Esophagus (tissue), 2 donors: ENCODE measurements around the gene KMT2B. TPM values are rescaled to one million over a fixed set of nuclear protein-coding genes. Genes with fewer than 3 reads are reported as not detected.
A peak's percentile ranks its signal among the peaks of the same experiment; 100 is the strongest.

ENCODE experiments used
- H3K27ac ChIP-seq, 2 donors: one replicate each; pipeline ENCODE4 v1.5.1; 2013; ENCODE audit warnings: low read depth in 2 of 2, mild to moderate bottlenecking in 2 of 2, inconsistent platforms in 1 of 2, low read length in 1 of 2, moderate library complexity in 1 of 2
- H3K27me3 ChIP-seq, 2 donors: one replicate each; pipeline ENCODE4 v1.6.1; 2013; ENCODE audit warnings: low read length in 2 of 2, control low read depth in 1 of 2, mild to moderate bottlenecking in 1 of 2; ENCODE audit not compliant: insufficient read depth in 2 of 2, control insufficient read depth in 1 of 2
- H3K36me3 ChIP-seq, 2 donors: one replicate each; pipeline ENCODE4 v1.6.1; 2013; ENCODE audit warnings: low read length in 1 of 2; ENCODE audit not compliant: control insufficient read depth in 2 of 2, insufficient read depth in 2 of 2
- H3K4me1 ChIP-seq, 2 donors: one replicate each; pipeline ENCODE4 v1.6.1; 2013; ENCODE audit warnings: low read length in 1 of 2; ENCODE audit not compliant: control insufficient read depth in 2 of 2, insufficient read depth in 2 of 2
- H3K4me3 ChIP-seq, 2 donors: one replicate each; pipeline ENCODE4 v1.5.1; 2013; ENCODE audit warnings: low read length in 2 of 2, mild to moderate bottlenecking in 2 of 2, low read depth in 1 of 2, moderate library complexity in 1 of 2
- H3K9me3 ChIP-seq, 2 donors: one replicate each; pipeline ENCODE4 v1.6.1; 2013; ENCODE audit warnings: mild to moderate bottlenecking in 2 of 2, low read depth in 1 of 2, low read length in 1 of 2, moderate library complexity in 1 of 2; ENCODE audit not compliant: control insufficient read depth in 2 of 2, insufficient read depth in 1 of 2
- WGBS, 2 donors: extraction: QIAGEN DNeasy Blood & Tissue Kit; methylation state at CpG; one replicate each; pipeline ENCODE4 v1.1.7; 2013; 5-methylcytosine and 5-hydroxymethylcytosine counted together
- polyA plus RNA-seq, 2 donors: library from polyadenylated mRNA; stranded (reverse); fragments of 200-250 nt; gene quantifications; one replicate each; pipeline ENCODE4 v1.2.3, GENCODE V29; 2013
- donor health status: healthy with polysubstance abuse.
- donor health status: Bipolar disorder and iron deficiency.

KMT2B gene
- polyA plus RNA-seq, 2 donors = 21.5 to 33.8 TPM

- WGBS, 2 donors = 3 to 4% methylated on average over 16 of the region's 16 CpGs
- Histone ChIP-seq H3K4me3 (peak overlapping the region; percentile 60 to 75), H3K36me3 (peaks cover 21 to 27% of the 10 kb centered on the region in 2 donors), H3K9me3 (no peaks in the 10 kb centered on the region), H3K4me1 (peaks cover 3 to 4% of the 10 kb centered on the region in 2 donors), H3K27me3 (no peaks in the 10 kb centered on the region), H3K27ac (peak overlapping the region; percentile 79 to 89)
These were observed 22.3 kb downstream of the KMT2B start for GRCh38 chr19:35740108-35740422.

GRCh38 chr19:35740423-35741202 lies 22.8 kb downstream of the KMT2B start:
- no peaks in the 10 kb centered on the region for H3K27me3 ChIP-seq
- peak overlapping the region; percentile 60 to 75 for H3K4me3 ChIP-seq
- H3K4me1 ChIP-seq = peaks cover 3 to 4% of the 10 kb centered on the region in 2 donors
- H3K27ac ChIP-seq = peak overlapping the region; percentile 82 to 91
- no peaks in the 10 kb centered on the region for H3K9me3 ChIP-seq
- H3K36me3 ChIP-seq = peaks cover 21% of the 10 kb centered on the region in 2 donors
- 1% methylated on average over 59 to 63 of the region's 63 CpGs for WGBS, 2 donors

- 4% methylated on average over 12 of the region's 12 CpGs for WGBS, 2 donors
- Histone ChIP-seq H3K27me3 (no peaks in the 10 kb centered on the region), H3K9me3 (no peaks in the 10 kb centered on the region), H3K4me1 (peaks cover 3 to 4% of the 10 kb centered on the region in 2 donors), H3K36me3 (peaks cover 20 to 21% of the 10 kb centered on the region in 2 donors), H3K27ac (peak overlapping the region; percentile 82 to 91), H3K4me3 (peak overlapping the region; percentile 60 to 75)
These were observed 23.4 kb downstream of the KMT2B start for GRCh38 chr19:35741203-35741515.

DNA sequence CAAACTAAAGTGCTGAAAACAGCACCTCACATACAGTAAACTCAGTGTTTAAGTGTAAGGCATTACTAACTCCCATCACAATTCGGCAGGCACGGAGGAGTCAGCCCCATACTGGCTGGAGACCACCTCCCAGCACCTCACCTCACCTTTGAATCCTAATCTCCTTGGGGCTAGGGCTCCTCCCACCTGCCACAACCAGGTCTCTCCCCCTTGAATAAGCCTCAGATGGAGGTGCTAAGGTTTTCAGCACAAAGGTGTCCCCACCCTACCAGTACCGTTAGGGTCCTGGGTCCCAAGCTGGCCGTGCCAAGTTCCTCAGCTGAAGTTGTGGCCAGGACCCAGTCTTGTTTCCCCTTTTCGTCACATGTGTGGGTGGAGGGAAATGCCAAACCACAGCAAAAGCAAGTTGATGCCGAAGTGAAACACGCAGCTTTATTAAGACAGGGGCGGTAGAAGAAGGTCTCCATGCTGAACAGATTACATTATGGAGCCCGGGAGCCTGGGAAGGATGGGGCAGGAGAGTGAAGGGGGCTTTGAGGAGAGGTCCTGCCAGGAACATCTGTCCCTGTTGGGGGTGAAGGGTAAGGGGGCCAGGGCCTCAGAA lies 24.4 kb downstream of the KMT2B start, which contains the start of gene IGFLR1:
Gene IGFLR1 (minus strand): TSS at position 332 of the 604 bp plus-strand sequence. CDS start 1,272 bp downstream, outside the sequence.
- H3K9me3 ChIP-seq = no peaks in the 10 kb centered on the region
- no peak within 1 kb of the TSS for H3K4me3 ChIP-seq
- H3K27me3 ChIP-seq = no peaks in the 10 kb centered on the region
- H3K4me1 ChIP-seq = peaks cover 3 to 4% of the 10 kb centered on the region in 2 donors
- peak within 1 kb of the TSS; percentile 28 to 79 for H3K27ac ChIP-seq
- peaks cover 12 to 17% of the 10 kb centered on the region in 2 donors for H3K36me3 ChIP-seq
- 63 to 77% methylated on average over 9 of the region's 9 CpGs for WGBS, 2 donors

GRCh38 chr19:35743640-35744429 lies 26.0 kb downstream of the KMT2B start:
- no peaks in the 10 kb centered on the region for H3K9me3 ChIP-seq
- H3K4me3 ChIP-seq = peak overlapping the region in 1 of 2 donors; percentile 61
- peaks cover 3 to 4% of the 10 kb centered on the region in 2 donors for H3K4me1 ChIP-seq
- peak overlapping the region in 1 of 2 donors; percentile 100 for H3K27ac ChIP-seq
- H3K27me3 ChIP-seq = no peaks in the 10 kb centered on the region
- peaks cover 0 to 3% of the 10 kb centered on the region in 2 donors for H3K36me3 ChIP-seq
- WGBS, 2 donors = 86 to 88% methylated on average over 19 of the region's 19 CpGs

GRCh38 chr19:35744430-35745327 lies 26.9 kb downstream of the KMT2B start:
- Histone ChIP-seq H3K4me3 (peak overlapping the region; percentile 61 to 96), H3K27me3 (no peaks in the 10 kb centered on the region), H3K36me3 (peaks cover 0 to 3% of the 10 kb centered on the region in 2 donors), H3K9me3 (no peaks in the 10 kb centered on the region), H3K4me1 (peaks cover 3 to 7% of the 10 kb centered on the region in 2 donors), H3K27ac (peak overlapping the region; percentile 100)
- 7 to 8% methylated on average over 36 to 41 of the region's 41 CpGs for WGBS, 2 donors

- peaks cover 0 to 3% of the 10 kb centered on the region in 2 donors for H3K36me3 ChIP-seq
- H3K27me3 ChIP-seq = no peaks in the 10 kb centered on the region
- H3K27ac ChIP-seq = peak within 1 kb of the TSS; percentile 100
- H3K4me3 ChIP-seq = peak within 1 kb of the TSS; percentile 61 to 96
- peaks cover 3 to 4% of the 10 kb centered on the region in 2 donors for H3K4me1 ChIP-seq
- H3K9me3 ChIP-seq = no peaks in the 10 kb centered on the region
- WGBS, 2 donors = 0 to 1% methylated on average over 40 of the region's 40 CpGs
These were observed 27.7 kb downstream of the KMT2B start, which contains the start of the genes PSENEN and U2AF1L4 for GRCh38 chr19:35745328-35746086. Gene PSENEN (plus strand): TSS chr19:35745651. CDS start chr19:35745931, 280 bp downstream. Gene U2AF1L4 (minus strand): TSS chr19:35745418. CDS start chr19:35745391, 27 bp downstream.

- peaks cover 3 to 4% of the 10 kb centered on the region in 2 donors for H3K4me1 ChIP-seq
- peak overlapping the region; percentile 60 to 96 for H3K4me3 ChIP-seq
- no peaks in the 10 kb centered on the region for H3K27me3 ChIP-seq
- 0 to 9% methylated on average over 4 of the region's 4 CpGs for WGBS, 2 donors
- H3K36me3 ChIP-seq = peaks cover 0 to 3% of the 10 kb centered on the region in 2 donors
- no peaks in the 10 kb centered on the region for H3K9me3 ChIP-seq
- peak overlapping the region; percentile 75 to 85 for H3K27ac ChIP-seq
These were observed 28.3 kb downstream of the KMT2B start for GRCh38 chr19:35746087-35746462.
